GM19351 (cell line): ENCODE measurements around the gene CTAGE9.
"Not testable (repeated sequence)": the region's sequence is repeated elsewhere in the genome, so short reads cannot be mapped to it uniquely, and the experiment has no call there.

Experiments used
- ATAC-seq: cut with Tn5 transposase; IDR thresholded peaks from one replicate; pipeline ENCODE4 v1.9.1; 2021; ENCODE audit warnings: mild to moderate bottlenecking, moderate library complexity; ENCODE audit not compliant: unreplicated experiment

The CTAGE9 gene, protein sequence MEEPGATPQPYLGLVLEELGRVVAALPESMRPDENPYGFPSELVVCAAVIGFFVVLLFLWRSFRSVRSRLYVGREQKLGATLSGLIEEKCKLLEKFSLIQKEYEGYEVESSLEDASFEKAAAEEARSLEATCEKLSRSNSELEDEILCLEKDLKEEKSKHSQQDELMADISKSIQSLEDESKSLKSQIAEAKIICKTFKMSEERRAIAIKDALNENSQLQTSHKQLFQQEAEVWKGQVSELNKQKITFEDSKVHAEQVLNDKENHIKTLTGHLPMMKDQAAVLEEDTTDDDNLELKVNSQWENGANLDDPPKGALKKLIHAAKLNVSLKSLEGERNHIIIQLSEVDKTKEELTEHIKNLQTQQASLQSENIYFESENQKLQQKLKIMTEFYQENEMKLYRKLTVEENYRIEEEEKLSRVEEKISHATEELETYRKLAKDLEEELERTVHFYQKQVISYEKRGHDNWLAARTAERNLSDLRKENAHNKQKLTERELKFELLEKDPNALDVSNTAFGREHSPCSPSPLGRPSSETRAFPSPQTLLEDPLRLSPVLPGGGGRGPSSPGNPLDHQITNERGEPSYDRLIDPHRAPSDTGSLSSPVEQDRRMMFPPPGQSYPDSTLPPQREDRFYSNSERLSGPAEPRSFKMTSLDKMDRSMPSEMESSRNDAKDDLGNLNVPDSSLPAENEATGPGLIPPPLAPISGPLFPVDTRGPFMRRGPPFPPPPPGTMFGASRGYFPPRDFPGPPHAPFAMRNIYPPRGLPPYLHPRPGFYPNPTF

DNA sequence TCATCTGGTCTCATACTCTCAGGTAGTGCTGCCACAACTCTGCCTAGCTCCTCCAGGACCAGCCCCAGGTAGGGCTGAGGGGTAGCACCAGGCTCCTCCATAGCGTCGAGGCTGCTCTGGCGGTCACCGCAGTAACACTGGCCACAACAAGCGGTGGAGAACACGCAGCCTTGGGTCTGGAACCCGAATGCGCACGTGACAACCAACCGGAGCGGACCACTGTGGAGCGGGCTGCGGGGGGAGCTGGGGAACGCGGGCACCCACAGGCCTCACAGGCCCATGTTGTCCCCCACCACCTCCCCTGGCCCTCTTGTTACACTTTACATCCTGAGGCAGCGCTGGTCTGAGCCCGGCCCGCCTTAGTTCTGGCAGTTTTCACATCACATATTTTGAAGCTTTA lies at the start of gene CTAGE9:
TSS of gene CTAGE9 (minus strand) at position 101 of the 400 bp plus-strand sequence. CDS start at position 101, 0 bp downstream.
- ATAC-seq: not testable (repeated sequence)

DNA sequence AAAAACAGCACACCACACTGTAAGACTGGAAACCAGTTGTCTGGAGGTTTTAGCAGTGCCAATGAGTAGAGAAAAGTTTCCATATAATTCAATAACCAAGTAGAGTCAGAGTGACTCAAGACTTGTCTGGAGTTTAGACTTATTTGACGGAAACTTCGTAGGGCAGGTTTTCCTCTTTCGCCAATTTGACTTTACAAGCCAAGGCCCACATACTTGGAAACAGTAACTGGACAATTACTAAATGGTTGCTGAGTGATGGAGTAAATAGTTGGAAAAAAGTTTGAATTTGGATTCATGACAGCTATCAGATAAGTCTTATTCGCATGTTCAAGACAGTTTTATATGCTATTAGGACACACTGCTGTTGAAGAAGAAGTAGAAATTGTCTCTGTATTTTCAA lies 48.1 kb upstream of the CTAGE9 start:
- ATAC-seq: no peak

DNA sequence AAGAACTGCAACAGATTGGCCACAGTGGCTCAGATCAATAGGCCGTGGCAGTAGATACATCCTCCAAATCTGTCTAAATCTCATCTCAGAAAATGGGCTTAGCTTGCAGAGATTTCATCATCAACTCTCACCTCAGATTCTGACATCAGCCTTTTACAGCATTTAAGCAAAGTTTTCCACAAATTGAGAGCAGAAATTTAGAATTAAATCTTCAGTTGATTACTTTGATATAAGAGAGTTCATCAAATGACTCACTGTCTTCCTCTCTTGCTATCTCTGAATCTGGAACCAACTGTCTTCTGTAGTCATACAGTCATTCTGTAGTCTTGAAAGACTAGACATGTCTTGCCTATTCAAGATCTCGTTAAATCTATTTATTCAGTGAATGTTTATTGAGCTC lies 45.2 kb upstream of the CTAGE9 start:
- no peak for ATAC-seq

DNA sequence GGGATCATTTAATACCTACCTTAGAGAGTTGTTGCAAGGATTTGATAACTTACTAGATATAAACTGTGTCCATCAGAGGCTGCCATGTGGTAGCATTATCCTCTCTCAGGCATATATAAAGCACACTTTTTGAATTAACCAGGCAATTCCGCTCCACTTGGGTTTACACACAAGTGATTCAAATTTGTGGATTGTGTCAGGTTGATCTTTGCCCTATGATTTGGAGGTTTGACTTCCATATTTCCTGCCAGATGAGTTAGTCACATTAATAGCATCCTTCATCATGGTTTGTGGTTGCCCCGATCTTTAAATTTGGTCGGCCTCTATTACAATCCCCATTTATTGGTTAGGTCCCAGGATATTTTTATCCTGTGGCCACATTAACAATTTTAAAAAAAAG lies 44.8 kb upstream of the CTAGE9 start:
- no peak for ATAC-seq

DNA sequence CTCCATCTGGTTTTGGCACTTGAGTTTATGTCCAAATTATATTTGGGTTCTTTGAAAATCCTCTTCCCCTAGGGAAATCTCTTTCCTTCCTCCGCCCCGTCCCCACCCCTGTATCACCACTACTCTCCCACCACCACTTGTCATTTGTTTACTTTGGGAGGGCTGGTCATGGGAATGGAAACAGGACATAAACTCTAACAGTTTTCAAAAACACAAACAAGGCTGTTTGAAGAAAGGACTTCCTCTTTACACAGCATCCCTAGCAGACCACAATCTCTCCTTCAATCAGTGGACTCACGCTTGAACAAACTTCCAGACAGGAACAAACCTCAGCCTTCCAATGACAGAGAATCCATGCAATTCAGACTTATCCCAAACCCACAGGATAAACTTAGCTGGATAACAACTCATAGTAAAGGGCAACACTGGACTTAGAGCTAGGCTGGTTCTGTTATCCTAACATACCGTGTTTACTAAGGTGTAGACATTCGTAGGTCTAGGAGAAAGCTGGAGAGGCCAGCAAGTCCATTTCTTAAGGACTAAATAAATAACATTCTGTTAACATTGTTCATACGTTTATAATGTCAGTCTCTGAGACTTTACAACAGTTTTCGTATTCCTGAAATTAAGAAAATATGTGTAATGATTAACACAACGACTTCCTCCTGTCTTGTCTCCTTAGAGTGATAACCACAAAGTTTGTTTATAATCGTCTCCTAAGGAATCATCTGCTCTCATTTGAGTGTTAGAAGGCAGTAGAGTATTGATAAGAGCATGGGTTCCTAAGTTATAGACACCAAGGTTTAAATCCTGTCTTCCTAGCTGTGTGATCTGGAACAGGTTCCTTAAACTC lies 44.1 kb upstream of the CTAGE9 start:
- ATAC-seq: no peak

DNA sequence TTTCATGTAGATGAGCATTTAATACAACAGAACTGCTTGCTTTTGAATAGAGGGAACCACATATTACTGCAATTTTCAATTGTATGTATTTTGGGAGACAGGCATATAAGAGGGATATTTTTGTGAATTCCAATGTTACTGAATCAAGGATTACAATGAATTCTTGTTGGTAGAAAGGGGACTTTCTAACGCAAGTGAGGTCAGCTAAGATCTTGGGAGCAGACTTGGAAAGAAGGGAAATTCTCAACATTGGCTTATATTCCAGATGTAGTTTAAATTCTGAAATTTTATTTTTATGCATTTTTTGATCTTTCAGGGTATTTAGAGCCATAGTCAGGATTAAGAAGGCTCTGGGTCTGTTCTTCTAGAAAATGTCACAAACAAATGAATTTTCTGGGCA lies 43.3 kb upstream of the CTAGE9 start:
- no peak for ATAC-seq

DNA sequence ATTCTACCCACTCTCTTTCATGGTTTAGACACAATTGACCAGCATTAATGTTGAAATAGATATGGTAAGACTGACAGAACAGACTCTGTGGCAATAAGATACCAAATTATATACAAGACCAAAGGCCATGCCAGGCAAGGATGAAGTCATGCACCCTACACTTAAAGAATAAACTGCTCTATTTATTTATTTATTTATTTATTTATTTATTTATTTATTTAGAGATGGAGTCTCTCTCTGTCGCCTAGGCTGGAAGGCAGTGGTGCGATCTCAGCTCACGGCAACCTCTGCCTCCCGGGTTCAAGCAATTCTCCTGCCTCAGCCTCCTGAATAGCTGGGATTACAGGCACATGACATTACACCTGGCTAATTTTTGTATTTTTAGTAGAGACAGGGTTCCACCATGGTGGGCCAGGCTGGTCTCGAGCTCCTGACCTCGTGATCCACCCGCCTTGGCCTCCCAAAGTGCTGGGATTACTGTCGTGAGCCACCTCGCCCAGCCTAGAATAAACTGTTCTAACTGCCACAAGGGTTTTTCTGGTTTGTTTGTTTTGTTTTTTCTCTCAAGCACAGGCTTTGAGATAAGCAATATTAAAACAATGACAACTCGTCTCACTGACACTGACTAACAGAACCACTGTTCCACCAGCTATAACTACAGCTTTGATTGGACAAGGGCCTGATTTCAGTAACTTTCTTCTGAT lies 40.3 kb upstream of the CTAGE9 start:
- ATAC-seq: not testable (repeated sequence)

DNA sequence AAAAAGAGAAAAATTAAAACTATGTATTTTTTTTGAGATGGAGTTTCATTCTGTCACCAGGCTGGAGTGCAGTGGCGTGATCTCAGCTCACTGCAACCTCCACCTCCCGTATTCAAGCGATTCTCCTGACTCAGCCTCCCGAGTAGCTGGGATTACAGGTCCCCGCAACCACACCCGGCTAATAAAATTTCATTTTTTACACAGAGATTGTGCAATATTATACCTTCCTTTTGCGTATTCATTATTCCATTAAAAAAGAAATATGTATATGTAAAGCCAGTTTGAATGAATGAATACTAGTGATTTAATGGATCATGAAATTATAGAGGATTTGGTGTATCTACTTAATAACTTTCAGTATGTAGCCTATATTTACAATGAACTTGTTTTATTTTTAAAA lies 38.2 kb upstream of the CTAGE9 start:
- no peak for ATAC-seq

DNA sequence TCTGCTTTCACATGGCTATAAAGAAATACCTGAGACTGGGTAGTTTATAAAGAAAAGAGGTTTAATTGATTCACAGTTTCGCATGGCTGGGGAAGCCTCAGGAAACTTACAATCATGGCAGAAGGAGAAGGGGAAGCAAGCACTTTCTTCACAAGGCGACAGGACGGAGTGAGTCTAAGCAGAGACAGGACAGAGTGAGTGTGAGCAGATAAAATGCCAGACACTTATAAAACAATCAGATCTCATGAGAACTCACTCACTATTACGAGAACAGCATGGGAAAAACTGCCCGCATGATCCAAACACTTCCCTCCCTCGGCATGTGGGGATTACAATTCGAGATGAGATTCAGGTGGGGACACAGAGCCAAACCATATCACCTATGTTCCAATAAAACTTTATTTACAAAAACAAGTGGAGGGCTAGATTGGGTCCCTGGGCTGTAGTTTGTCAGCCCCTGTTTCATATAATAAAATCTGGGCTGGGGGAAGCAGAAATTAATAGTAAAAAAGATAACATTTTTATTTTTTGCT lies 37.1 kb upstream of the CTAGE9 start:
- no peak for ATAC-seq

DNA sequence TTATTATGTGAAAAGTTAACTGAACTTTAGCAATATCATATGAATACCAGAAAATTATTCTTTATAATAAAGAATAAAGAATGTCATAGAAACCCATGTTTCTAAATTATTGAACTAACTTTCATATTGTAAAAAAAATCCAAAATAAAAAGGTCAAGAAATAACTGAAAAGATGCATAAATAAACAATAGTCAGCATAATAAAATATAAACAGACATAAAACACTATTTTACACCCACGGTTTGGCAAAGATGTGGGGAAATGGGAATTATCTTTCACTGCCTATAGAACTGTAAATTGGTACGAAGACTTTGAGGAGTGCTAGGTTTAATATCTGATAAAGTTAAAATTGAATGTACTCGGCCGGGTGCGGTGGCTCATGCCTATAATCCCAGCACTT lies 34.7 kb upstream of the CTAGE9 start:
- no peak for ATAC-seq

DNA sequence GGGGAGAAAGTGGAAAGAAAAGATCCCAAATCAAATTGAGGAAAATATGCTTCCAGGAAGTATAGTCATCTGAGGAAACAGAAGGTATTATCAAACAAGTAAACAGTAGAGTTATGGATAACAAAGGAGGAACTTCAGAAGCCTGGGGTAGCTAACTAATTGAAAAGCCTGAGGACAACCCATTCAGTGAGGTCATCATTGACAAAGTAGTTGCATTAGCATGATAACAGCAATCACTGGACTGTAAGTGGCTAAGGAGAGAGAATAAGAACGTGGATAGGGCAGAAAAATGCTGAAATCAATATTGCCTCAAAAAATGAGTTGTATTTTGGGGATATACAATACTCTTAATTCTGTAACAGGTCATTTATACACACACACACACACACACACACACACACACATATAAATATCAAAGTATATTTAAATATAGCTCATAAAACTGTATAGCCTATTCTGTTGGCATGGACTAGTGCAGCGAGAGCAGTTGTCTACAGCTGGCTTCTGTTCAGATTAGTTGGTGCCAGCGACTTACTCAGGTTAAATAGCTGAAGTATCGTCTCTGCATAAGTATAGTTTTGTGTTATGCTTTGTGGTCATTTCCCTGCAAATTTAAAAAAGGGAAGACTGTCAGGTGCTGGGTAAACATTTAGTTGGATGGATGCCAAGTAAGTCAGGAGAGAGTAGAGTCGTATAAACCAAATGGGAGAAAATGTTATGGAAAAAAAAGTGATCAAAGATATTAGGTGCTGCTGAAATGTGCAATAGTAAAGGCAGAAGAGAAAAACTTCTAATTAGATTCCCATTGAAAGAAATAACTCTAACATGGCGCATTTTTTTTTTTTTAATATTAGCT lies 33.8 kb upstream of the CTAGE9 start:
- ATAC-seq: no peak

DNA sequence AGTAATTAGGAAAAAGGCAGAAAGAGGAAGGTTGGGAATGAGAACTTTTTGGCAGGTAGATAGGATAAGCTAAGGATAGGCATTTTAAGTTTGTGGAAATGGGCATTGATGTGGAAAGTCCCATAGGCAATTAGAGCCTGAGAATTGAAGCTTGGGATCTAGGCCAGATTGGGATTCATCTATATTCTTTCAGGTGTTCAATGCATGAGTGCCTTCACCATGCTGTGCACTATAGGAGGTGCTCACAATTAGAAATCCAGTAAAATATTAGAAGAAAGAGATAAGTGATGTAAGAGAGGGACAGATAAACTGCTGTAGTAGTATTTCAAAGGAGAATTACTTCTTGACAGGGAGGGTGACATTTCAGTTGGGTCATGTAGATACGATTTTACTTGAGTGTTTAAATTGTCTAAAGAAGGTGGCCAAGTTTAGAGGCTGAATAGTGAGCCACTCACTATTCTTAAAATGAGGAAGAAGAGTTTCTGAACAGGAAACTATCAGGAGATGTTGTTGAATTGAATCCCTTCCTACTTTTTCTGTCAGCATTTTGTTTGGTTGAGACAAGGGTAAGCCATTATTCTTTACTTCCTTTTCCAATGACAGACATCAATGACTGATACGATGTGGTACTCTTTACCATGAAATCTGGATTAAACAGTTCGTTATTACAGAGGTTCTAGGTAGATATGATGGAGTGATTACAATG lies 31.0 kb upstream of the CTAGE9 start:
- no peak for ATAC-seq

DNA sequence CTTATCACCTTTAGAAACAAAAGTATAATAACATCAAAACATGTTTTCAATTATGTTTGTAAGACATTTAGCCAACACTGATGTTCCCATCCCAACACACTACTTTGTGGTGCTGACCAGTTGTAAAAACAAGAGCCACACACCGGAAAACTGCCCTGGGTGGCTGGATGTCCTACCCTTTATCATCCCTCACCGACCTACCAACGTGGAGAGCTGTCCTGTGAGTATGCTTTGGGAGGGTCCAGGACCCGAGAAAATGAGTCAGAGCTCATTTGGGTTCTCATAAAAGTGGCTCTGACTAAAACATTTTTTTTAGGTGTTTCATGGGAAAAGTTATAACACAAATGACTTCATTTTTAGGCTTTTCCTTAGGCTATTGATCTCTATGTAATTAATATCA lies 29.3 kb upstream of the CTAGE9 start:
- no peak for ATAC-seq

DNA sequence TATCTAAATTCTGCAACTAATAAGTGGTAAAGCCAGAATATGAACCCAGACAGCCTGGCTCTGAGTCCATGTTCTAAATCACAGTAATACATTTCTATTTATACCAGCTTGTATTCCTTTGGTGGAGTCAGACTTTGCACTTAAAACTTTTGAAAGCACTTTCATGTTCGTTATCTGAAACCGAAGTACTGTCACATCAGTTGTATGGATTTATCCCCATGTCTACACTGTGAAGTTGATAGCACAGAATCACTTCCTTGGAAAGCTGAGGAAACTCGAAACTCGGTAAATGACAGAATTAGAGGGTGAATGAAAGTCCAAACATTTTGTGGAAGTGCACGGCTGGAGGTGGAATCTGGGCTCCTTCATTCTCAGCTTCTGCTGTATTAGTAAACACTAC lies 28.3 kb upstream of the CTAGE9 start:
- no peak for ATAC-seq

DNA sequence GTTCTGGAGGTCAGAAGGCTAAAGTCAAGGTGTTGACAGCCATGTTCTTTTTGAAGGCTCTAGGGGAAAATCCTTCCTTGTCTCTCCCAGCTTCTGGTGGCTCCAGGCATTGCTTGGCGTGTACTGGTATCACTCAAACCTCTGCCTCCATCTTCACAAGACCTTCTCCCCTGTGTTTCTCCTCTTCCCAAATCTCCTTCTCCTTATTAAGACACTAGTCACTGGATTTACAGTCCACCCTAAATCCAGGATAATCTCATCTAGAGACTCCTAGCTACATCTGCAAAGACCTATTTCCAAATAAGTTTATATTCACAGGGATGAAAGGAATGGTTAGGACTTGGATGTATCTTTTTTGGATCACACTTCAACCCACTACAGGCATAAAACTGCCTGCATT lies 26.0 kb upstream of the CTAGE9 start:
- ATAC-seq: no peak

DNA sequence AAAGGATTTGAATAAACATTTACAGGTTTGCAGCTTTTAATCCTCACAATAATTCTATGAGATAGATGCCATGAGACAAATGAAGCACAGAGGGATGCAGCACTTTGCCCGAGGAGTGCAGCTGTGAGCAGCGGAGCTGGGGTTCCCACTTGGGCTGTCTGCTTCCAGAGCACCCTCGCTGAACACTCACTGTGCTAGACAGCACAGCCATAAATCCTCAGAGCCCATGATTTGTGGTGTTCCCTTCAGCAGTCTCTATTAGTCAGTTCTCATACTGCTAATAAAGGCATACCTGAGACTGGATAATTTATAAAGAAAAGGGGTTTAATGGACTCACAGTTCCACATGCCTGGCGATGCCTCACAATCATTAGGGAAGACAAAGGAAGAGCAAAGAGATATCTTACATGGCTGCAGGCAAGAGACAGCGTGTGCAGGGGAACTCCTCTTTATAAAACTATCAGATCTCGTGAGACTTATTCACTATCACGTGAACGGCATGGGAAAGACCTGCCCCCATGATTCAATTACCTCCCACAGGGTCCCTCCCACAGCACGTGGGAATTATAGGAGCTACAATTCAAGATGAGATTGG lies 25.3 kb upstream of the CTAGE9 start:
- no peak for ATAC-seq

DNA sequence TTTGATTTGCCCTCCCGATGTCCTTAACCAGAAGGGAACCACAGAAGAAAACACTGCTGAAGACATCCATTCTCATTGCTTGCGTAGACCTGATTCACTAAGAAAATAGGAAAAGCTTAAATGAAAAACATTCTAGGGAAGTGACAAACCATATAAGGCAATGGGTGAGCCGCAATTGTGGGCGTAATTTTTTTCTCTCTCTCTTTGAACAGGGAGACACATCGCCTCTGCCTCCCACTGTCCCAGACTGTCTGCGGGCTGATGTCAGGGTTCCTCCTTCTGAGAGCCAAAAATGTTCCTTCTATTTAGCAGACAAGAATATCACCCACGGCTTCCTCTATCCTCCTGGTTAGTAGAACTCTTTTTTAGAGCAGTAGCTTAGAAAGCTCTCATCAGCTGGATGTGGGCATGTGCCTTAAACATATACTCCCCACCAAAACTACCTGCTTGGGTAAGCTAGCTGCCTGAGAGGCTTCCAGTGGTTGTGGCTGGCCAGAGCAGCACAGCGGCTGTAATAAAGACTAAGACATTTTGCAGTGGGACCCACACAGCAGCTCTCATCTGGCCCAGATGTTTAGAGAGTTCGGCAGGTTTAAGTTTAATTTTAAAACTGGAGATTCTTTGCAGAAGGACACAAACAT lies 22.7 kb upstream of the CTAGE9 start:
- no peak for ATAC-seq

DNA sequence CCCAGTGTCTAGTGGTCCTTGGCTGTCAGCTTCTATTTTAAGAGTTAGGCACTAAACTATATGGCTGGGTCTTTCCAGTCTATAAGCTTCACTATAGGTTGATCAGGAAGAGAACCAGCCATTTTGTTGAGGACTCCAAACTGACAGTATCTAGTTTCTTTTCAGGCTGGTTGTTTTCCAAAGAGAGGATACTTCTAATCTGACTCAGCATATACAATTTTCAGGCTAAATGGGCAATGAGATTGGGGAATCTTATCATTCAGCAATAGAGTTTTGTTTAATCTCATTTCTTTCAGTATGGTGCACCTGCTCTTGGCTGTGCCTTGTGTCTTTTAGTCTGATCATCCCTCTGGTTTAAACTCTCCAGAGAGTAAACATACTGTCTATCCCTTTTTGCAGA lies 20.4 kb upstream of the CTAGE9 start:
- ATAC-seq: no peak
